Activated CD8-positive, alpha-beta memory T cell treated with anti-CD3 and anti-CD28 coated beads for 24 hours (primary cell): Measurements from ENCODE around the gene RBM33.
A peak's percentile ranks its signal among the peaks of the same experiment; 100 is the strongest.

Experiments used
- DNase-seq: peaks from one replicate; pipeline ENCODE4 v3.0.0-alpha.2; 2020

The RBM33 gene

GRCh38 chr7:155755026-155755425, 110.6 kb downstream of the RBM33 start:
- DNase-seq, result no peak

DNA sequence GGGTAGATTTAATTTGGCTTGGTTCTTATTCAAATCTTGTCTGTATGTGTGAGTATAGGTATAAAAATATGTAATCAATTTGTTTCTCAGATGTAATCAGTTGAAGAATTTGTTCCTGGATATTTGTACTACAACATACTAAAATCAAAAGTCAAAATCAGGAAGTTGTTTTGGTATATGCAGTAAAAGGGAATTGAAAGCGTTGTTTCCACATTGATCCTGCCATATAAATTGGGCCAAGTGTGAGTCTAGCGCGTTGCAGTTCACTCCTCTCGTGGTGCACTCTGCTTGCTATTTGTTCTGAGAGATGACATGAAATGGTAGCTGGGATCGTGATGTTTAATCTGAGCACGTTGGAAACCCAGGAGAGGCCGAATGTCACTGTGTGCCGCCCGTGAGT, 111.9 kb downstream of the RBM33 start:
- DNase-seq, result no peak

GRCh38 chr7:155758348-155758747, 113.9 kb downstream of the RBM33 start:
- DNase-seq, result no peak

GRCh38 chr7:155759740-155760430, 115.4 kb downstream of the RBM33 start:
- DNase-seq, result no peak

DNA sequence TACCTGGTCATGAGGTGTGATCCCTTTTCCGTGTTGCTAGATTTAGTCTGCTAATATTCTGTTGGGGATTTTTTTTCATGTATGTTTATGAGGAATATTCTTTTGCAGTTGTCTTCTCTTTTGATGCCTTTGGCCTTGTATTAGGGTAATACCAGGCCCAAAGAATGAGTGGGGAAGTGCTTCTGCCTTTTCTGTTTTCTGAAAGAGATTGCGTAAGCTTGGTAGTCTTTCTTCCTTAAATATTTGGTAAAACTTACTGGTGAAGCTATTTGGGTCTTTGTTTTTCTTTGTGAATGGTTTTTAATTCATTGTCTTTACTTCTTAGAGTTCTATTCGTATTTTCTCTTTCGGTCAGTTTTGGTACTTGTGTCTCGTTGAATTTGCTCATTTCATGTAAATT, 116.7 kb downstream of the RBM33 start:
- DNase-seq, result no peak

- no peak for DNase-seq
Measured at GRCh38 chr7:155762036-155762435, 117.6 kb downstream of the RBM33 start.

DNA sequence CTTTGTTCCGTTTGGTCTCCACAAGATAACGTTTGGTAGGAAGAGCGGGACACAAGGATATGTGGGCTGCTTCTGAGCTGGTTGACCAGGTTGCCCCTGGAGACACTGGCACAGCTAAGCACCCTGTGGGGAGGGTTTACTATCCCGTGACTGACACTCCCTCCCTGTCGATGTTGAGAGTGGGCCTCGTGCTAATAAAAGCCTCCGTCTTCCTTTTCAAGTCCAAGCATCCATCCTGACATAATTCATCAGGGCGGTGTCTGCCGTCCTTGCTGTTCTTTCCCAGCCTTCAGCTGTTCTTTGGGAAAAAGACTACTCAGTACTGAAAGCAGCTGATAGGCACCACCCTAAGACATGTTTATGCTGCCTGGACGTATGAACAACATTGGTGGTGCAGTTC, 118.2 kb downstream of the RBM33 start:
- no peak for DNase-seq

DNA sequence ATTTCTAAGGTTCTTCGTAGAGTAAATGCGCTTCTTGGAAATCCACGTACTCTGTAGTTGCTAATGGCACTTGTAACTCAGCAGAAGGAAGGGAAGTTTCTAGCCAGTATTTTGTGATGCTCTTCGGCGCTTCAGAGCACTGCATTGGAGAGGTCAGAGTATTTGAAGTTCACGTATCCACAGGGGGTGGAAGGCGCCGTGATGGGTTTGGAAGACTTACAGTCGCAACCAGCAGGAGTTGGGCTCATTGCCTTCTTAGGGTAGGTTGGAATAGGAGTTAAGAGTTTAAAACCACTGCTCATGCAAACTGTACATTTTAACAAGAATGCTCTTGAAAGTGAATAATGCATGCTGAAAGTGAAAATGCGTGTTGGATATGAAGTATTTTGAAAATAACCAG, 118.7 kb downstream of the RBM33 start:
- no peak for DNase-seq

- peak; percentile 77 for DNase-seq
Measured at GRCh38 chr7:155763691-155764437, 119.4 kb downstream of the RBM33 start.

DNA sequence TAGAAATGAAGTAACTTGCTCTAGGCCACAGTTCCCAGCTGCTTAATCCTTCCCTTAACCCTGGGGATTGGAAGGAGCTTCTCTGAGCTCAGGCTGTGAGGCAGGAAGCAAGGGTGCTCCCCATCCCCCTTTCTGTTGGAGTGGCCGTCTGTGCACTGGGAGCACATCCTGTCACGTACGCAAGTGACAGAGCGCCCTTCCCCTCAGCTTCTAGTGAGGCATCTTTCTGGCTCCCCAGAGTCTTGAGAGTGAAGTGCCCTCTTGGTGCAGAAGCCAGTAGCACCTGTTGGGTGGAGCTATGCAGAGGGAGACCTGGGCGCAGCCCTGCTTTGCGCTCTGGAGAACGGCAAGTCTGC, 120.0 kb downstream of the RBM33 start:
- no peak for DNase-seq

GRCh38 chr7:155765458-155765857, 121.0 kb downstream of the RBM33 start:
- no peak for DNase-seq

GRCh38 chr7:155766386-155766785, 121.9 kb downstream of the RBM33 start:
- no peak for DNase-seq

DNA sequence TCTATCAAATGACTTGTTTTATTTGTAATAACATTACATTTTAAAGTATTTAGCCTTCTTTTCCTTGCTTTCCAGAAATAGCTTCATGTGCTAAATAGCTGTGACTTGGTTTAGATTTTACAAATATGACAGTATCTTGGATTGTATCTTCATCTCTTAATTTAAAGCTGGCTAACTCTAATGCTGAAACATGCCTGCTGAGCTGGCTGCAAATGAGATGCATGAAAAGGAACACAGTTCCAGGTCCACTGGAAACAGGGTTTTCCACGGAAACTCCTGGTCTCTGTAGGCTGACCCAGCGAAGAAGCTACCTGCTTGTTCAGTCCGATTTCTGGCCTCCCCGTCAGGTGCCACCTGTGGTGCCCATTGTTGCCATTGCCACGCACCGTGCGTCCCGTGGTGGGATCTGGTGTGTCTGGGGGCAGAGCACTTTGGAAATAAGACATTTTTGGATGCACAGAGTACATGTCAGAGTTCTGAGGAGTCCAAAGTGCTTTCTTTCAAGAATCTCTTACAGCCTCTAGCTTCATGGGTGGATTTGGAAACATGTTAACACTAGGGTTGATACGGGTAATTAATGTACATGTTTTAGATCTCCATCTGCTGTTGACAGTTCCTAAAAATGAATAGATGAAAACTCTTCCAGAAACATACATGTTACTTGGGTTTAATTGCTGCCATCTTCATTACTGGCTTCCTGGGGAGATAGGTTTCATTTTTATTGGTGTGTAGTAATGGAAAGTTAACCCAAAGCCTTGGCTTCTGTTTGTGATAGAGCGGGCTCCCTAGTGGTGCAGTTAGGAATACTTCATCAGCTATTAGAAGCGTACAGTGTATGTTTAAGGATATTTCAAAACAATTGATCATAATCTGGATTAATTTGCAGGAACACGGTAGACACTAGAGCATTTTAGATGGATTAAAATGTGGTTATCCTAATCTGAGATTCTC, 122.8 kb downstream of the RBM33 start:
- no peak for DNase-seq

DNA sequence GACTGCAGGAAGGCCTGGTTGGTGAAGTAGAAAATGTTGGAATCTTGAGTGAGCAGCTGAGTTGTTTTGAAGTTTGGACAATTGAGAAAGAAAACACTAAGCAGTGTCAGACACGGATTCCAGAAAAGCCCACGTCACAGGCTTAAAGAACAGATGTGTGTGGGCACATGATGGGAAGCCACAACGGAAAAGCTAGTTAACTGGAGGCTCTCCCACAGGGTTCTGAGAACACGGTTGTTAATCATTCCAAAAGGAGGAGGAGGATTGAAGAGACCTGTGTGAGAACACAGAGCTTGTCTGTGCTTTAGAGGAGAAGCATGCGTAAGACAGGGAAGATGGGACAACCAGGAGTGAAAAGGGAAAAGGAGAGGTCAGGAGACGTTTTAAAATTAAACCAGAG, 125.2 kb downstream of the RBM33 start:
- no peak for DNase-seq

DNA sequence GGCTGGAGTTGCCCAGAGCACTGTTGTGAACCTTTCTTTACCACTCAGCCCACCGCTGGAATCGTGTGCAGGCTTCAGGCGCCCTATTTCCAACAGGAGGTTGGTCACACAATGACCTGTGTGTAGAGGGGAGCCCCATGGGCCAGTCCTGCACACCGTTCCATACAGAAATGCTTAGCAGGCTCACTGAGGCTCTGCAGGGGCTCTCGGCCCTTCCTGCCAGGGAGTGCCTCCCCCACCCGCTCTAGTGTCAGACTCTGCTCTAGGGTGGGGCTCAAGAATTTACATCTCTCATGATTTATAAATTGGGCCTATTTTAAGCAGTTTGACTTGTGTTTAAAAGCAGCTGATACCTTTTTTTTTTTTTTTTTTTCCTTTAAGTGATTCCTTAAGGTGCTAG, 125.8 kb downstream of the RBM33 start:
- DNase-seq, result no peak

DNA sequence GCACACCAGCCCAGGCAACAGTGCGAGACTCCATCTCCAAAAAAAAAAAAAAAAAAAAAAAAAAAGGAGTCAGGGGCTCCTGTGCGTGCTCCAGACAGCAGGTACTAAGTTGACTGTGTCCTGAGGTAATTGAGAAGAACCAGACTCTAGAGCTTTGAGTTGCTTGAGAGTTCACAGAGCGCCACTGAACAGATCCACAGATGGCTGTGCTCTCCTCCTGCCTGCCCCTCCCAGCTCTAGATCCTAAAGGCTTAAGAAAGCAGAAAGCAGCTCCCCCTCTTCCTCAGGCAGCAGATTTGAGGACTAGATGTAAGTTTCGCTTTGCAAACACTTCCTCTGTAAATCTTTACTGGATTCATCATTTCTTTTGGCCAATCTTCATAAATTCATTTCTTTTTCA, 129.1 kb downstream of the RBM33 start:
- no peak for DNase-seq

GRCh38 chr7:155774947-155775346, 130.5 kb downstream of the RBM33 start:
- DNase-seq, result no peak

GRCh38 chr7:155775691-155776090, 131.2 kb downstream of the RBM33 start:
- no peak for DNase-seq

DNA sequence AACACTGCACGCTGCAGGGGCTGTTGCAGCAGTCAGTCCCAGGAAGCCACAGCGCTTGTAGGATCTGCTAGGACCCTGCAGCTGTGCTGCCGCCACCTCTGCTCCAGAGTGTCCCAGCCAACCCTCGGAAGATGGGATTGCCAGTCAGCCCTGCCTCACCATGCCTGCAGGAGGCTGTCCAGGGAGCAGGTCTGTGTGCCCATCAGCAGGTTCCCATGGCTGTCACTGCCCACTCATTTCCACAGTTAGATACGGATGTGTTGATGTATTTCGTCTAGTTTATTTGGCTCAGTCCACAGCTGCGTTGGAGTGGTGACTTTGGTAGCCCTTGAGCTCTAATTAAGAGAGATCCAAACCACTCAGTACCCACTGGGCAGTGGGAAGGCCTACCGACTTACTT, 132.1 kb downstream of the RBM33 start:
- no peak for DNase-seq

DNA sequence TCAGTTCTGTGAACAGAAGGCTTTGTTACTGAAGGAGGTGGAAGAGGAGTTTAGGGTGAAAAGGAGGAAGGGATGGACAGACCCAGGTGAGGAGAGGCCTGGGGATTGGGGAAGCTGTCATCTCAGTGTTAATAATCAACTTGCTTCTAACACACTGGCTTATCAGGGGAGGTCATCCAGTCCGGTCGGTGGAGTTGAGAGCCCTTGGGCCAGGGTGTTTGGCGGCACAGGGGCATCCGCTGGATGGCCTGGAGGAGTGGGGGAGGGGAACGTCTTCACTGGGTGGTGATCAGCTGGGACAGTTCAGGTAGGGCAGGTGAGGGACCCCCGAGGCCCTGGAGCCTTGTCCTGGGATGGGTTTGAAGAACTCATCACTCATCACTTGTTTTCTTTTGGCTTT, 133.9 kb downstream of the RBM33 start:
- DNase-seq, result no peak

GRCh38 chr7:155780884-155781283, 136.4 kb downstream of the RBM33 start:
- no peak for DNase-seq

DNA sequence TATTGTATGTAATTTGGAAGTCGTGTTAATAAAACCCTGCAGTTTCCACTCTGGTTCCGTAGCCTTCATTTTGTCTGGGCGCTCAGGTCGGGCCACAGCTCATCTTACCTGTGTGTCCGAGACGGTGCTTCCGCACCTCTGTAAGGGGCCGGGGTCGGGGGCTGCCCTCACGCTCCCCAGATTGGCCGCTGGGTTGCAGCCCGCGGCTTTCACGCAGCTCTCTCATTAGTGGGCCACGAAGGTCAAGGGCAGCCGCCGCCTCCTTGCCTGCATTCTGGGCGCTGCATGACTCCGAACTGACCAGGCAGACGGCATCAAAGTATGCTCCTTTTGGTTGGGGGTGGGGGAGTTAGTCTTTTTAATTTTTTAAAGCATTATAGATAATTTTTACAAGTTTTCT, 137.0 kb downstream of the RBM33 start:
- DNase-seq, result no peak

DNA sequence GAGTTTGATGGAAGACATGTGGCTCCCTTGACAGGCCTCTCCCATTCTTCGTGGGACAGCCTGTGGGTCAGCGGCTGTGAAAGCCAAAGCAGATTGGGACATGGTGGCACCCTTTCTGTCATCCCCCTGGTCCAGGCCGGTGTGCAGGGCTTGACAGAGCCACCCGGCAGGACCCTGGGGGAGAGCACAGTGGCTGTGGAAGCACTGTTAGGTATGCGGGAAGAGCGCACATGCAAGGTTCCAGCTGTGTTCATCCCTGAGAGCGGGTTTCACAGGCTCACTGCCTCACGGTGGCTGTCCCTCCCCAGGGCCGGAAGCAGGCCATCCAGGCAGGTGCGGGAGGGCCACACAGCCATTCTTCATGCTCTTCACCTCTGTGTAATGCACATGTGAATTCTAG, 138.0 kb downstream of the RBM33 start:
- DNase-seq, result no peak

DNA sequence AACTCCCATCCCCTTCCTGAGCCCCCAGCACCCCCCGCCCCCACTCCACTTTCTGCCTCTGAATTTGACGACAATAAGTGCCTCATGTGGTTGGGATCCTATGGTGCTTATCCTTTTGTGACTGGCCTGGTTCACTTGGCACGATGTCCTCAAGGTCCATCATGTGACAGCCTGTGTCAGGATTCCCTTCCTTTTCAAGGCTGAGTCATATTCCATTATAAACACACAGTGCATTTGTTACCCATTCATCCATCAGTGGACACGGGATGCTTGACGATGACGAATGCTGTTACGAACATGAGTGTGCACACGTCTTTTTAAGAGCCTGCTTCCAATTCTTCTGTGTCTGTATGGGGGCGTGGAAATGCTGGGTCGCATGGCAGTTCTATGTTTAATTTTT, 141.1 kb downstream of the RBM33 start:
- no peak for DNase-seq
